GM13976 (cell line): ENCODE results near the gene CLEC17A.

Source experiments
- DNase-seq: peaks from one replicate; pipeline ENCODE4 v3.0.0; 2012; ENCODE audit warnings: low spot score
- in situ Hi-C: fragments of 300-500 bp; cut with MboI; formaldehyde crosslinking; loops from one replicate; pipeline ENCODE4 v1.12.0; 2022; ENCODE audit warnings: low sequenced_read_pairs, mixed read lengths, inconsistent platforms; ENCODE audit not compliant: unreplicated experiment
- TF ChIP-seq, protein P1 (sequence below): IDR thresholded peaks from 2 replicates; pipeline ENCODE4 v1.5.1; 2012; ENCODE audit warnings: borderline replicate concordance, mild to moderate bottlenecking; ENCODE audit not compliant: insufficient read depth; ENCODE audit errors: extremely low read depth, missing control alignments, control extremely low read depth

The CLEC17A gene

GRCh38 chr19:14566712-14567077 lies 16.2 kb upstream of the CLEC17A start:
- TF ChIP-seq, protein P1, sequence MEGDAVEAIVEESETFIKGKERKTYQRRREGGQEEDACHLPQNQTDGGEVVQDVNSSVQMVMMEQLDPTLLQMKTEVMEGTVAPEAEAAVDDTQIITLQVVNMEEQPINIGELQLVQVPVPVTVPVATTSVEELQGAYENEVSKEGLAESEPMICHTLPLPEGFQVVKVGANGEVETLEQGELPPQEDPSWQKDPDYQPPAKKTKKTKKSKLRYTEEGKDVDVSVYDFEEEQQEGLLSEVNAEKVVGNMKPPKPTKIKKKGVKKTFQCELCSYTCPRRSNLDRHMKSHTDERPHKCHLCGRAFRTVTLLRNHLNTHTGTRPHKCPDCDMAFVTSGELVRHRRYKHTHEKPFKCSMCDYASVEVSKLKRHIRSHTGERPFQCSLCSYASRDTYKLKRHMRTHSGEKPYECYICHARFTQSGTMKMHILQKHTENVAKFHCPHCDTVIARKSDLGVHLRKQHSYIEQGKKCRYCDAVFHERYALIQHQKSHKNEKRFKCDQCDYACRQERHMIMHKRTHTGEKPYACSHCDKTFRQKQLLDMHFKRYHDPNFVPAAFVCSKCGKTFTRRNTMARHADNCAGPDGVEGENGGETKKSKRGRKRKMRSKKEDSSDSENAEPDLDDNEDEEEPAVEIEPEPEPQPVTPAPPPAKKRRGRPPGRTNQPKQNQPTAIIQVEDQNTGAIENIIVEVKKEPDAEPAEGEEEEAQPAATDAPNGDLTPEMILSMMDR: no peak
- DNase-seq: peak; percentile 9
- in situ Hi-C loops: loop anchor here (25.0 kb wide), 2 partner anchors 321 to 546 kb away; partner anchors contain the start of genes OR7A17 and SYDE1

DNA sequence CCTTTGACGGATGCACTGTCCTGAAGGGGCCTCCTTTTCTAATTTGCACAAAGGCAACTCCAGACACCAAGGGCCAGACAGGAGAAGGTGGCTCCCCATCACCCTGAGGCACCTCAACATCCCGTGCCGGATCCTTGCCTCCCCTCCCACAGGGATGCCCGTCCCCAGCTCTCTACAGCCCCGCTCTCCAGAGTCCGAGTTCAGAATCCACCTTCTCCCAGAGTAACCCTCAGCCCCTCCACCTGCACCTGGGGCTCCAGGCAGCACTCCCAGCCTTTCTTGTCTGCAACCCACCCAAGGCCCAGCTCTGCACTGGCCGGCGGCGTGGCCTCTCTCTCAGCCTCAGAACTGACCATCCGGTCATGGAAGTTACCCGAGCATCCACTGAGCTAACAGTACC lies 15.8 kb upstream of the CLEC17A start:
- in situ Hi-C loops: loop anchor here (25.0 kb wide), 2 partner anchors 320 to 545 kb away; partner anchors contain the start of genes OR7A17 and SYDE1
- no peak for DNase-seq
- TF ChIP-seq, protein P1: no peak

DNA sequence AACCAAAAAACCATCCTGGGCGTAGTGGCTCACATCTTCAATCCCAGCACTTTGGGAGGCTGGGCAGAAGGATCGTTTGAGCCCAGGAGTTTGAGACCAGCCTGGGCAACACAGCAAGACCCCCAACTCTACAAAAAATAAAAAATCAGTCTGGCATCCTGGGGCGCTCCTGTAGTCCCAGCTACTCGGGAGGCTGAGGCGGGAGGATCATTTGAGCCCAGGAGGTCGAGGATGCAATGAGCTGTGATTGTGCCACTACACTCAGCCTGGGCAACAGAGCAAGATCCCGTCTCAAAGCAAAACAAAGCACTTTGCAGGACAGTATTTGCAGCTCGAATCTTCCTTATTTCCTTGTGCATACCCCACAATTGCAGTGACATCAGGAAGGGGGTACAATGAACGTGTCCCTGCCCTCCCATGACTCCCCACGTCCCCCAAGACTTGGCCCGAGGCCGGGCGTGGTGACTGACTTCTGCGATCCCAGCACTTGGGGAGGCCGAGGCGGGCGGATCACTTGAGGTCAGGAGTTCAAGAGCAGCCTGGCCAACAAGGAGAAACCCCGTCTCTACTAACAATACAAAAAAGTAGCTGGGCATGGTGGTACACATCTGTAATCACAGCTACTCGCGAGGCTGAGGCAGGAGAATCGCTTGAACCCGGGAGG lies 11.9 kb upstream of the CLEC17A start:
- TF ChIP-seq, protein P1: no peak
- in situ Hi-C loops: loop anchor here (5.0 to 25.0 kb wide), 4 partner anchors 116 to 541 kb away; partner anchors contain the start of genes ADGRE2, OR7A17 and SYDE1
- DNase-seq: no peak

- peak; percentile 92 for DNase-seq
- TF ChIP-seq, protein P1: peak; percentile 97
- in situ Hi-C loops: loop anchor here (5.0 to 25.0 kb wide), 4 partner anchors 115 to 540 kb away; partner anchors contain the start of genes ADGRE2, OR7A17 and SYDE1
Observed at GRCh38 chr19:14571695-14572490, 11.0 kb upstream of the CLEC17A start, which contains the start of gene NDUFB7. TSS of gene NDUFB7 (minus strand) at chr19:14572066. CDS start at chr19:14572000, 66 bp downstream.

DNA sequence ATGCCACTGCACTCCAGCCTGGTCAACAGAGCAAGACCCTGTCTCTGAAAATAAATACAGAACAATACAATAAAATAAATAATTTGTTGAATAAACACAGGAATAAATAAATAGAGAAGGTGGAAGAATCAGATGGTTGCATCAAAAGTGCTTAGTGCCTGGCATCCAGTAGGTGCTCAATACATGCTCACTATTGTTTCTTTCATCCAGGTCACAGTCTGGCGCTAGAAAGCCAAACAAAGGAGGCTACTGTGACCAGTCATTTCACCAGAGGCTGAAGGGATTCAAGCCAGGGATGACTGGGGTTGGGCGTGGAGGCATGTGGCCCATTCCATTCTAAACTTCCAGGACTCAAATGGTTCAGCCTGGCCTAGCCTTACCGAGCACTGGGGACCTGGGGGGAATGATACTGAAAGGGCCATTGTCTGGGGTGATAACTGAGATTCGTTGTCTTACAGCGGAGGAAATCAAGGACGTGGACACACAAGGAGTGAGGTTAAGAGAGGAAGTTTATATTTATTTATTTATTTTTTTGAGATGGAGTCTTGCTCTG lies 7.4 kb upstream of the CLEC17A start:
- in situ Hi-C loops: loop anchor here (10.0 kb wide), 1 partner anchor 199 kb away; the partner anchor contains the start of gene ADGRE2
- TF ChIP-seq, protein P1: no peak
- DNase-seq: no peak

DNA sequence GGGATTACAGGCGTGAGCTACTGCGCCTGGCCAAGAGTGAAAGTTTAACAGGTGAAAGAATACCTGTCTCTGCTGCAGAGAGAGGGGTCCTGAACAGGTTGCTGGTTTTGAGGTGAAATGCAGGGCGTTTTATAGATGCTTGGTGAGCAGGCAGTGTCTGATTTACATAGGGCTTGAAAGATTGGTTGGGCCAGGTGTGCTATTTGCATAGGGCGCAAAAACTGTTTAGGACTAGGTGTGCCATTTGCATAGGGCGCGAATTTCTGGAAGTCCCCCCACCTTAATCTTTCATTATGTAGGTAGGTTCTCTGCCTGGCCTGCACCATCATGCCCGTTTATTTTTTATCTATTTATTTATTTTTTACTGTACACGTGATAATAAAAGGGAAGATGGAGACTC lies 6.5 kb upstream of the CLEC17A start:
- DNase-seq: no peak
- in situ Hi-C loops: loop anchor here (10.0 kb wide), 1 partner anchor 198 kb away; the partner anchor contains the start of gene ADGRE2
- TF ChIP-seq, protein P1: no peak
